ENCODE data around the gene IPO11. TPM values are rescaled to one million over a fixed set of nuclear protein-coding genes. Genes with fewer than 3 reads are reported as not detected.

IPO11 gene
- total RNA-seq, 4 donors from 2014 or later, result 25.0 to 49.2 (median 35.5) TPM

- TF ChIP-seq, protein P1, sequence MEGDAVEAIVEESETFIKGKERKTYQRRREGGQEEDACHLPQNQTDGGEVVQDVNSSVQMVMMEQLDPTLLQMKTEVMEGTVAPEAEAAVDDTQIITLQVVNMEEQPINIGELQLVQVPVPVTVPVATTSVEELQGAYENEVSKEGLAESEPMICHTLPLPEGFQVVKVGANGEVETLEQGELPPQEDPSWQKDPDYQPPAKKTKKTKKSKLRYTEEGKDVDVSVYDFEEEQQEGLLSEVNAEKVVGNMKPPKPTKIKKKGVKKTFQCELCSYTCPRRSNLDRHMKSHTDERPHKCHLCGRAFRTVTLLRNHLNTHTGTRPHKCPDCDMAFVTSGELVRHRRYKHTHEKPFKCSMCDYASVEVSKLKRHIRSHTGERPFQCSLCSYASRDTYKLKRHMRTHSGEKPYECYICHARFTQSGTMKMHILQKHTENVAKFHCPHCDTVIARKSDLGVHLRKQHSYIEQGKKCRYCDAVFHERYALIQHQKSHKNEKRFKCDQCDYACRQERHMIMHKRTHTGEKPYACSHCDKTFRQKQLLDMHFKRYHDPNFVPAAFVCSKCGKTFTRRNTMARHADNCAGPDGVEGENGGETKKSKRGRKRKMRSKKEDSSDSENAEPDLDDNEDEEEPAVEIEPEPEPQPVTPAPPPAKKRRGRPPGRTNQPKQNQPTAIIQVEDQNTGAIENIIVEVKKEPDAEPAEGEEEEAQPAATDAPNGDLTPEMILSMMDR (IDR thresholded peaks at IDR 0.05; ENCODE audit: low read depth), result no peak
These were observed 250.0 kb downstream of the IPO11 start for GRCh38 chr5:62662521-62662920.

- TF ChIP-seq, protein P1 (IDR thresholded peaks at IDR 0.05; ENCODE audit: low read depth), result no peak
These were observed 258.9 kb downstream of the IPO11 start for GRCh38 chr5:62671479-62671878.

Small RNAs within 50 kb of the gene (small RNA-seq; reads per million reads assigned to genes)
- not detected for gene CKS1BP3
- not detected for gene RNU6-661P

Other genes starting within 250 kb of the IPO11 start
- 10 to 100 TPM; 36.5 to 45.6 (median 41.9) TPM for gene KIF2A, start 106.6 kb upstream of the IPO11 start, total RNA-seq
- 10 to 100 TPM; 11.7 to 36.3 (median 24.5) TPM for gene DIMT1, start 8.9 kb upstream of the IPO11 start, total RNA-seq
- 10 to 100 TPM in 2 of 4 donors, 1 to 10 TPM in 2; 6.6 to 14.2 (median 11.3) TPM for gene LRRC70, start 166.1 kb downstream of the IPO11 start, total RNA-seq

Data from subcutaneous adipose tissue (tissue), 4 donors.